GM19238 (cell line): Measurements from ENCODE around the gene LHFPL6.

Experiments
- DNase-seq: peaks from one replicate; pipeline ENCODE4 v3.0.0; 2011; ENCODE audit warnings: low spot score; ENCODE audit not compliant: insufficient read length

The LHFPL6 gene

DNA sequence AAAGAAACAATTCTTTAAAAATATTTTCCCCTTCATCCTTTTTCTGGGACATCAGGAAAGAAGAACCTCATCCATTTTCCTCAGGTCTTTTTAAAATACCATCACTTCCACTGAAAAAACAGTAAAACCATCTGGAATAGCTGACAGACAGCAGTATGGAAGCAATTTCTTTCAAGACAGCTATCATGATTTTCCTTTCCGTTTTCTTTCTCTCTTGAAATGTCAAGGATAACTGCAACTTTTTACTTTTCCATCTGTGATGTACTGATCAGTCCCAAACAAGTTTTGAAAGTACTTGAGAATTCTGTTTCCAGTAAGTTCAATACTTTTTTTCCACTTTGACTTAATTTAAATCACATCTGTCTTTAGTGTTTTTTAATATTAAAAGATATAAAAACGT lies 211.2 kb downstream of the LHFPL6 start:
- no peak for DNase-seq

DNA sequence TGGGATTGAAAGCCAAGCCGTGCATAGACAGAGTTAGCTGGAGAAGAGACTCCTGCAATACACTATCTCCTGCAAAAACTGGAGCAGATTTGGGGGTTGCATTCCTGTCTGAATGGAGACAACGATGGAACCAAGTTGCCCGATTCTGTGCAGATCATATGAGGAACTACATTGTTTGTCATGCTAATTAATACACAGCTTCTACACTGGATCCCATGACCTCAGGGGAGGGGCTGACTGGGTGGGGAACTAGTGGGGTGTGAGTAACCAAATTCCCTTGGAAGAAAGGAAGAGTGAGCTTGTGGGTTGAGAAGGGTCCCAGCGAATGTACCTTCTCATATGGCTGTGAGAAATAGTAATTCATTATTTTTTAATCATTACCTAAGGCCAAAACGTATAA lies 214.0 kb downstream of the LHFPL6 start:
- no peak for DNase-seq

DNA sequence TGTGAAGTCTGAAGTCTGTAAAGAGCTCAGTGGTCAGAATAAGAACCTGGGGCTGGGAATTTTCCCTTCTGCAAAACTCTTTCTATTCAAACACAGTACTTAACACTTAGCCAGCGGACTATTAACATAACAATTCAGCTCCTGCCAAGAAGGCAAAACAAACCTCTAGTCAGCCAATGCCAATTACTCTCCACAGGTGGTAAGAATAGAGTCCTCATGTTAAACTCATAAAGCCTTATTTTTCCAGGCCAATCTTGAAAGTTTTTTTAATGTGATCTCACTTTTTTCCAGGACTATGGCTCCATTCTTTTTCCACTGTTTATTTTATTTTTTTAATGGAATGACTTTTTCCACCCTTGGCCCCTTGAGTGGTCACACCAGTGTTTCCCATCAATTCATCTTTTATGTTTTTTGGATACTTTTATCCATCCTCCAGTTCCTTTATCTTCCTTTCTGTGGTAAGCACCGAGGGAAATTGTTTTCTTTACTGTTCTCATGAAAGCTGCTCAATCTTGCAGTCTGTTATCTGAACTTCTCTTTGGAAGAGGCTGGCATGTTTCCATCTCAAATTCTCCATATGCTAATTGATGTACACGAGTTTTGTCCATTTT lies 217.3 kb downstream of the LHFPL6 start:
- no peak for DNase-seq

DNA sequence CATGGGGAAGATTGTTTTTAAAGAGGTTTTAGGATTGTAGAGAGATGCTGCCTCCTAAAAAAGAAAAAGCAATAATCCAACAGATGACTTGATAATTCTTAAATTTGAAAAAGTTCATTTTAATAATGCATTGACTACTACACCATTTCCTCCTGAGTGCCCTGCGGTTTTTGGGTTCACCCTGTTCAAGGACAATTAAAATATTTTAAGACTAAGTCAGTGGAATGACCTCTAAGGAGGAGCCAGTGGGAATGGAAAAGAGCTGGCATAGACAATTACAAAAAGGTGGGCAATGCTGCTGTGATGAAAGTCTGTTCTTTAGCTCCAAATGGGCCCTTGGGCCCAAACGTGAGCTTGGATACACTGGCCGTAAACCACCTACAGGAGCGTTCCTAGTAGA lies 217.8 kb downstream of the LHFPL6 start:
- no peak for DNase-seq

DNA sequence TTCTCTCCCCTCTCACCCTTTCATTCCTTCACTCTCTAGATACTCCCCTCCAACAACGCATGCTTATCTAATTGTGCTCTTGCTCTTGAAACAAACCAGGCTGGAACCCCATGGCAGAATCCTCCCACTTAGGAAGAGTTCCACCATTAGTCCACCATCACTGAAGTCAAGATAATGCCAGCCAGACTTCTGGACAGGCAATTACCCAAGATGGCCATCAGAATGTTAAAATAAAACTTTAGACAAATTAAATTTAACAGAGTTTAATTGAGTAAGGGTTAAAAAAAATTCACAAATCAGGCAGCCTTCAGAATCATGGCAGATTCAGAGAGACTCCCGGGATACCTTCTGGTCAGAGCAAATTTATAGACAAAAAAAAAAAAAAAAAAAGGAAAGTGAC lies 221.5 kb downstream of the LHFPL6 start:
- no peak for DNase-seq

DNA sequence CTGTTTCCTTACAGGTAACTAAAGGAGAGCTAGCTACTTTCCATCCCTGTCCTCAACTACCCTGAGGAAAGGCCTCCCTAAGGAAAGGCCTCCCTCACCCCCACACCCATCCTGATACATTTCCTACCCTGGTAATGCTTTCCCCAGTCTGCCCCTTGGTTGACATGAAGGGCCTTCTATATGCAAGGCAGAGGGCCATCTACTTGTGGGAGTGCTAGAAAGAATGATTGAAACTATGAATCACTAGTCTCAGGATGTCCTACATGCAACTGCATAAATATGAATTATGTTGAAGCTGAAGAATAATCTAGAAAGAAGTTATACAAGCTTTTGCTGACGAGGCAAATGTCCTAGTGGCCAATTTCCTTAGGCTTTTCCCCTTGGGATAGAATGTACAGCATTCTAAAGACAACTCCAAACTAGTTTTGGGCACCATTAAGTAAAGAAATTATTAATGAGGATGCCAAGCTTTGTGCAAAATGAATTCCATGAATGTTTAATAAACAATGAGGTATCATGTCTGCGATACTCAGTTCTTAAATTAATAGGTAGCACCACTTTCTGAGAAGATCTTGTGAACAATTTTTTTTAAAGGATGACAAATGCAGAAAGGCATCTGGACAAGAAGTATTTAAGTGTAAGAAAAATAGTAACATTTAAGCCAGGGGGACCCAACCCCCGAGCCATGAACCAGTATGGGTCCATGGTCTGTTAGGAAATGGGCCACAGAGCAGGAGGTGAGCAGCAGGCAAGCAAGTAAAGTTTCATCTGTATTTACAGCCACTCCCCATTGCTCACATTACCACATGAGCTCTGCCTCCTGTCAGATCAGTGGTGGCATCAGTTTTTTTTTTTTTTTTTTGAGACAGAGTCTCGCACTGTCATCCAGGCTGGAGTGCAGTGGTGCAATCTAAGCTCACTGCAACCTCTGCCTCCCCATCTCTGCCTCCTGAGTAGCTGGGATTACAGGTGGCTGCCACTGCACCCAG lies 223.0 kb downstream of the LHFPL6 start:
- no peak for DNase-seq

DNA sequence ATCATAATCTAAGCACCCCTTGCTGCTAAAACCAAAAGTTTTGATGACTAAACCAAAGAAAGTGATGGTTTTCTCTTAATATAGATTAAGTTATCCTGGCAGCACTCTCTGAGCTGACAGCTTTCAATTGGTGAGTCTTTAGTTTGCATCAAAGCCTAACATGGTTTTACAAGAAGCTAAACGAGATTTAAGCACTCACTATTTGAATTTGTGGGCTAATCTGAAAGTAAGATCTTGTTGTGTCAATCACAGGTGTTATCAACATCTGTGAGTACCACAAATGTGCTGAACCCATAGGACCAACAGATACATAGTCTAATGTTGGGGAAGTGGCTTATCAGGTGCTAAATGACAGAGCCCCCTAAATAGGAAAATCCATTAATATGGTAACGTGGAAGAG lies 223.9 kb downstream of the LHFPL6 start:
- DNase-seq, result no peak

DNA sequence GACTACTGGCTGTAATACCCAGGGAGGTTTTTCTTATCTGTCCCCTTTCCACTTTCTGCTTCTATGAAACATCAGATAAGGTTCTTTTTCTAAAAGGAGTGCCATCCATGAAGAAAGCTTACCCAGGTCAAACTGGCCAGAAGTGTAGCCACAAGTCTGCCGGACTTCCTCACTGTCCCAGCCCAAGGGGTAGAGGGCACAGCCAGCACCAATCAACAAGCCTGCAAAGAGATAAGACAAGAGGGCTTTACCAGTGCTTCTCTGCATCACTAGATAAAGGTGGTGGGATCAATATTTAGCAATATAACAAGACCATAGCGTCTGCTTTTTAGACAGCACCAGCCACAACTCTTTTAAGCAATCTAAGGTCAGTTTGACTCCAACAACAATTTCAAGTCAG lies 224.7 kb downstream of the LHFPL6 start:
- DNase-seq, result no peak

DNA sequence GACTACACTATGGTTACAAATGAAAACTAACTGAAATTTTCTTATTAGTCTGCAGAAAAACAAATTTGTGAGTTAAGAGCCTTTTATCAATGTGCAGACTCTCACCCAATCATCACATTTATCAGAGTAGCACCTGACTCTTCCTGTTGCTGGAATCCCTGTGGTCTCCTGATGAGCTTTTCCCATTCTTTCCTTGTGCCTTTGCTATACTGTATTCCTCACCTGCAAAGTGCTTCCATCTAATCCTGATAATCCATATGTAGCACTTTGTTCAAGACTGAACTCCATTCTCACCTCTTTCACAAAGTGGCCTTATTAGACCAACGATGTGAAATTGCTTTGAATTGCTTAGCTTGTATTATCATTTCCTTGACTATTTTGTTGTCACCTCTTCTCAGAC lies 225.3 kb downstream of the LHFPL6 start:
- DNase-seq, result no peak

DNA sequence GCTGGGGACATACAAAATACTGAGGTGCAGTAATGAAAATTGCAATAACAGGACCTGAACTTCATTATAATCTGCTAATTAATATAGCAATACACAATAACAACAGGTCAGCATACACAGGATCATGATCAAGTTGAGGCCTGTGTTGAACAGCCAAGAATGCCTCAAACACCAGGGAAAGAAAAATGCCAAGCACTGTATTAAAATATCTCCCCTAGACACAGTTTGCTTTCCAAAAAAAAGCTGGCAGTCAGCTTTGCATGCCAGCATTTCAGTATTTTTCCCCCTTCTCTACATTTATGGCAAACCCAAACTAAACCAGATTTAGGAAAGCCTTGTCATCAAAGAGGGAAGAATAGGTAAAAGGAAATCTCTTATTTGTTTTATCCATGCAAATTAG lies 226.9 kb downstream of the LHFPL6 start:
- no peak for DNase-seq

DNA sequence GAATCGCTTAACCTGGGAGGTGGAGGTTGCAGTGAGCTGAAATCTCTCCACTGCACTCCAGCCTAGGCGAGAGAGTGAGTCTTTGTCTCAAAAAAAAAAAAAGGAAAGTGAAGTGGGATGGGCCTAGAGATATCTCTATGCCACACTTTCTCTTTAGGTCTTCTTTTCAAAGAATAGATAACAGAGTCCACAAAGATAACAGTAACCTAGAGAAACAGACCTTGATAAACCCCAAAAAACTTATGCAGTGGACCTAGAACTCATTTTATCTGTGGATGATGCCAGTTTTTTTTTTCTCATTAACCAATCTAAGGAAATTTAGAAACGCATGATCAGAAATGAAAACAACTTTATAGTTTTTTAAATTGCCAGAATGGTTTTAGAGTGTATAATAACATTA lies 227.4 kb downstream of the LHFPL6 start:
- DNase-seq, result no peak

DNA sequence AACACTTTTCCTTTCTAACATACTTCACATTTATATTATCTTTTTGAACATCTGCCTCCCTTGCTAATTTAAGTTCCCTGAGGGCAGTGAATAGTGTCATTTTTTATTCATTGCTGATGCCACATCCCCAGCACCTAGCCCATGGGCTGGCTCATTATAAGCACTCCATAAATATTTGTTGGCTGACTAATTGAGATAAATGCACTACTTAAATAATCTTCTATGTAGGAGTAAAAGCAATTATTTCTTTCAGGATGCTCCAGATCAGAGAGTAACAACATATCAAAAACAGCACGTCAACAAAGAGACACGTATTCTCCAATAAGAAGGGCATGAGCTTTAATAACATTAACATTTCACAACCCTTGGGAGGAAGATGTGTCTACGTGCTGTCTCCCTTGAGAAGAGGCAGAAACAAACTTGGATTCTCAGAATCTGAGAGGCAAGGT lies 228.2 kb downstream of the LHFPL6 start:
- DNase-seq, result no peak

DNA sequence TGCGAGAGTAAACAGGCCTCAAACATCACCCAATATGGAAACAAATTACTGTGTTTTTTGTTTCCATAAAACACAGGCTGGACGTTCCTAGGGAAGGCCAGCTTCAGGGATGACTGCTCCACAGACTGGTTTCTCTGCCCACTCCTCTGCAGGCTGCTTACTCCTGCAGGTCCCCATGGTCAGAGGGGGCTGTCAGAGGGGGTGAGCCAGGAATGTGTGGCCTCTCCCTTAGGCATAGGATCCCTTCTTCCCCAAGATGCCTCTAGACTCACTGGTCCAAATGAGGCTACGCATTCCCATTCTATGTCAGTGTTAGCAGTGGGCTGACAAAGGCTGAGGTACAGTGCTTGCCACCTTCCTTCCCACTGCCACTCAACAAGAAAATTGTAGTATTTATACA lies 229.8 kb downstream of the LHFPL6 start:
- DNase-seq, result no peak

DNA sequence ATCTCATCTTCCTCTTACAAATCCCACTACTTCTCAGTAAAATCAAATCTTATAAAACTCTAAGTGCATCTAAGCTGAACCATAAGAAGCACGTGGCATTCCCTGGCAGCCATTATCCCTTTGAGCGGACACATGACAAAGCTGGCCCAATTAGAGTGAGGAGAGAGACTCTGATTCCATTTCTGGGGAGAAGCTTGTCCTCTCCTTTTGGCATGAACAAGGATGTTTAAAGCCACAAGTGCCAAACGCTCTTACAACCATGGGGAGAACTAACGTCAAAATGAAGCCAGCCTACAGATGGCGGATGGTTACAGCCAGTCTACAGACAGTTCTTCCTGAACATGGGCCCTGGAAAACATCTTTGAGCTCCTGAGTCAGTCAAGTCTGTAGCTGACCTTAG lies 231.3 kb downstream of the LHFPL6 start:
- DNase-seq, result no peak

DNA sequence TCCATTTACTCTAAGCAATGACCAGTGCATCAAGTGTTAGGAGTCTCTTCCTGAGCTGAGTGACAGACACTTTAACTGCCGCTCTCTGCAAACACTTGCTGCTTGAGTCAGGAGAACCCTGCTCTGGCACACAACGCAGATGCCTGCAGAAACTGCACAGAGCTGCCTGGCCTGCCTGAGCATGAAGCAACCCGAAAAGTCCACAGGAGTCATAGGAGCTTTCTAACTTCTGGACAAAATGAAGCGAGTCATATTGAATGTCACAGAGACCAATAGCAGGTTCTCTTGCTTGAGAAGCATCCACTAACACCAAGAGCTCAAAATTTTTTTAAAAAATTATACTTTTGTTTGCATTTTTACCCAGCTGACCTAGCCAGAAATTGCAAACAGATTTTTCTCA lies 232.4 kb downstream of the LHFPL6 start:
- no peak for DNase-seq

DNA sequence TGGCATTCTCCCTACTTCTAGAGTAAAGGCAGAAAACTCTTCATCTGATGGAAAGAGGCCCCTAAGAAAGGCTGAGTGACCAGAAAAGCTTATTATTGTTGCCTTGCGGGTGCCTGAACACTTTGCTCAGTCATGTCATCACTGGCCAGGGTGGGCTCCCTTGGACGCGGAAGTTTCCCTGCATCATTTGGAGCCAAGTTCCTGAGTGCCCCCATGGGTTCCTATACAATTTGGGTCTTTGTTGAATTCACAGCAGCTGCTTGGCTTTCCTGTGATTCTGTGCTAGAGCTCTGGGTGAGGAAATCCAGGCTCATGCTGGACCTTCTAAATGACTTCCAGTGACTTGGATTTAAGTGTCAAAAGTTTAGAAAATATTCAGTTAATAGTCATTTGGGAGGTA lies 232.9 kb downstream of the LHFPL6 start:
- DNase-seq, result no peak

DNA sequence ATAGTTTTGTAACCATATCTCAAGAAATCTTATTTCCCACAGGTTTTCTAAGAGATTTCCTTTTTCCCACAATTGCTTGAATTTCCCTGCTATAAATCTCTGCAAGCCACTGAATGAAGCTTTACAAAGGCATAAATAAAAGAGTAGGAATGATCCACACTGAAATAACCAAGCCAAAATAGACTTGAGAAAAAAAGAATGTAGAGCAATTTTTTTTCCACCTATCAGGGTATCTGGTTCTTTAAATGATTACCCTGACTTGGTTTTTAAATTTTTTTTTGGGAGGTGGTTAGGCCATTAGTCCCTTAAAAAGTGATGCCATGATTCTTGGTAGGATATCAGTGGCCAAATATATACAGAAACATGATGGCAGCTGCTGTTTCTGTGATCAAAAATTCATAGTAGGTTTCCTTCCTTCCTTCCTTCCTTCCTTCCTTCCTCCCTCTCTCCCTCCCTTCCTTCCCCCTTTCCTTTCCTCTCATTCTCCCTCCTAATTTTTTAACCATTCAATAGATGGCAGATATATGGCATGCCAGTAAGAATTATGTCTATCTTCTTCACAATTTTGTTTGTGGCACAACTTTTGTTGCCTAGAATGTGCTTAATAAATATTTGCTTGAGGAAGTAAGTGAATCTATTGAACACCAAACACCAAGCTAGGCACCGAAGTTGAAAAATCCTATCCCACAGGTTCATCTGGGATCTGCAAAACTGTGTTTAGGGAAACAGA lies 233.7 kb downstream of the LHFPL6 start:
- no peak for DNase-seq

DNA sequence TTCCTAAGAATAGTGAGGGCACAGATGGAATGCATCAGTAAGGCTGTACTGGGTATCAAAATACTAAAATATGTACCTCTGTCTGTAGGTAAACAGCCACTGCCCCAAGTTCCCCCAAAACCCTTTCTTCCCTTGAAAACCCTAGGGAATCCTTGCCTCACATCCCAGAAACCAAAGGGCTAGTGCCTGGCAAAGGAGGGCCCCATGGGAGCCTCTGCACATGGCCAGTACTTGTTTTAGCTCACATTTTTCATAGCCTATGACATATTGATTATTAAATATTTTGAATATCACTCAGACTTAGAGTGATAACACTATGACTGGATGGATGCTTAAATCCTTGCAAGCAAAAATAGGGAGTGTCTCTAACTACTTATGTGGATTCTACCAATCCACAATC lies 237.1 kb downstream of the LHFPL6 start:
- no peak for DNase-seq

DNA sequence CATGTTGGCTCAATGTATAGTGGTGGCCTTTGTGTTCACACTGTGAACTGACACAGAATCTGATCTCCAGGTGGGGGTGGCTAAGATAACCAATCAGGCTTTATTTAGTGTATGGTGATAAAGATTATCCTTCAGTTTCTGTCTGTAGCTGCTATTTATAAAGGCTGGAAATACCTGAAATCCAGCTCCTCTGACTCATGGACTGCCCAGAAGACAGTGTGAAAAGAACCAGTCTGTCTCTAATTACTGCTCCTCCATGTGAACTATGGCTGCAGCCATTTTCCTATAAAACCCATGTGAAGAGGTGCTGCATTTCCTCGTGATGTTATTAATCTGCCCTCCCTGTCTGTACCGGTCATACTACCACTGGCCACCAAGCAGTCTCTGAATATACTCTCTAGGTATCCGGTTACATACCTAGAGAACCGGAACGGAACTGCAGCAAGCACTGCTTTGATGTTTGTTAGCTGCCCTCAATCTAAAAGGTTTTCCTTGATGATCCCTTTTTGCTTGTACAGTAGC lies 238.0 kb downstream of the LHFPL6 start:
- DNase-seq, result no peak

DNA sequence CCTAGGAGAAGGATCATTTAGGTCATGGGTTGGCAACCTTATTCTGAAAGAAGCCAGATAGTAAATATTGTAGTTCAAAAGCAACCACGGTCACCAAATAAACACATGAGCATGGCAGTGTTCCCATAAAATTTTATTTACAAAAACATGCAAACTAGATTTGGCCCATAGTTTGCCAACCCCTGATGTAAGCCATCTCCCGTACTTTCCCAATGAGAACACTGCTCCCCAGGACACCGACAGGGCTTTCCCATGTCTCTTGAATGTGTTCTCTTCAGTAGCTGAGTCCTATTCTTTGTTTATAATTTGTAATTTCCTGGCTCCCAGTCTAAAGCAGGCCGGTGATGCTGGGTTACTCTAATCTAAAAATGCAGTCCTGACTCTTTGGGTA lies 239.6 kb downstream of the LHFPL6 start:
- DNase-seq, result no peak

DNA sequence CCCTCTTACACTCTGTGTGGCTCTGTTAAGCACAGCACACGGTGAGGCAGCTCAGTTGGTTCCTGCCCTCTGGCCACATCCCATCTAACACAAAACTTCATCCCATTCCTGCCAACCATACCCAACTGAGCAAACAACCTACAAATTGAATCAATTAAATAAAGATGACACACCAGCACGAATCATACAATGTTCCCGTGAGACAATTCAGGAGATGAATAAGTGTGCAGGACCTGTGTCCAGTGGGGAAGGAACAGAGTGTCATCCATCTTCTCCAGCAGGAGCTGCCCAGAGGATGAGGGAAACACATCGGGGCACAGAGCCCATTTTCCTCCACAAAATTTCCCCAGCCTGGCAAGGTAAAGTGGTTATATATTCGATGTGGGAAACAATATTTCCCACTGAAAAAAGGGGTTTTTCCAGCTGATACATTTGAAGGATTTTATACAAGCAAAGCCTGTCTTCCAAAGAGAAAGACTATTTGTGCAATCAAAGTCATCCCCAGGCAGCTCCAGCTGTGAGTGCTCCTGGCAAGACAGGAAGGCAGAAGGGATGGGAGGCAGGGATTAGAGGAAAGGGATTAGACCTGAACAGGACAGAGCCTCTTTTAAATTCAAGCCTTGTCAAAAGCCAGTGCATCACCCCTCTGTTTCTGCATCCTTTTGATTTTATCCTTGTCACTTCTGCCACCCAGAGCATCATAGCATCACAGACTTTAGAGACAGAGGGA lies 240.2 kb downstream of the LHFPL6 start:
- no peak for DNase-seq
